ENCODE results near the gene EPHA1.

DNA sequence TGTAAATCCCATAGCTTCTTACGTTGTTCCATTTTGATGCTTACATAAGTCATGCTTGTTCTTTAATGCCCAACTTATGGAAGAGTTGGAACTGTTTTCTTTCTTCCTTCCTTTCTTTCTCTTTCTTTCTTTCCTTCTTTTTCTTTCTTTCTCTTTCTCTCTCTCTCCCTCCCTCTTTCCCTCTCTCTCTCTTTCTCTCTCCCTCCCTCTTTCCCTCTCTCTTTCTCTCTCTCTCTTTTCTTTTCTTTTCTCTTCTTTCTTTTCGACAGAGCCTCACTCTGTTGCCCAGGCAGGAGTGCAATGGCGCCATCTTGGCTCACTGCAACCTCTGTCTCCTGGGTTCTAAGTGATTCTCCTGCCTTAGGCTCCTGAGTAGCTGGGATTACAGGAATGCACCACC is 65.1 kb downstream of the EPHA1 start:
- TF ChIP-seq POLR2A (IDR thresholded peaks at IDR 0.05) (no peak), CTCF (IDR thresholded peaks at IDR 0.05) (no peak), EP300 (IDR thresholded peaks at IDR 0.05) (no peak)

Data from tibial nerve (tissue), 4 donors.